ENCODE results near the gene OR6N2.

DNA sequence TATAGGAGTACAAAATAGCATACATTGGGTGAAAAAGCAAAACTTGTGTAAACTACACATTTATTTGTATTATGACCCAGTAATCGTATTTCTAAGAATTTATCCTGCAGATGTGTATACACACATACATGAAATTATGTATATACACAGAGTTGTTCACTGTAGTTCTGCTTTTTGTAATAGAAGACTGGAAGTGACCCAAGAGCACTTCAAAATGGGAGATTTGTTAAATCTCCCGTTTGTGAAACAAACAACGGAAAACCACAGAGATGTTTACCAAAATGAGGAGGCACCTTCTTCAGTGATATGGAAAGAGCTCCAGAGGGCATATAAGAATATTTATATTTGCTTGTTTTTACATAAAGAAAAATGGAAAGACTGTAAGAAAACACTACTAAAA is 32.2 kb upstream of the OR6N2 start:
- TF ChIP-seq POLR2A (IDR thresholded peaks at IDR 0.05) = no peak
- TF ChIP-seq, protein P1, sequence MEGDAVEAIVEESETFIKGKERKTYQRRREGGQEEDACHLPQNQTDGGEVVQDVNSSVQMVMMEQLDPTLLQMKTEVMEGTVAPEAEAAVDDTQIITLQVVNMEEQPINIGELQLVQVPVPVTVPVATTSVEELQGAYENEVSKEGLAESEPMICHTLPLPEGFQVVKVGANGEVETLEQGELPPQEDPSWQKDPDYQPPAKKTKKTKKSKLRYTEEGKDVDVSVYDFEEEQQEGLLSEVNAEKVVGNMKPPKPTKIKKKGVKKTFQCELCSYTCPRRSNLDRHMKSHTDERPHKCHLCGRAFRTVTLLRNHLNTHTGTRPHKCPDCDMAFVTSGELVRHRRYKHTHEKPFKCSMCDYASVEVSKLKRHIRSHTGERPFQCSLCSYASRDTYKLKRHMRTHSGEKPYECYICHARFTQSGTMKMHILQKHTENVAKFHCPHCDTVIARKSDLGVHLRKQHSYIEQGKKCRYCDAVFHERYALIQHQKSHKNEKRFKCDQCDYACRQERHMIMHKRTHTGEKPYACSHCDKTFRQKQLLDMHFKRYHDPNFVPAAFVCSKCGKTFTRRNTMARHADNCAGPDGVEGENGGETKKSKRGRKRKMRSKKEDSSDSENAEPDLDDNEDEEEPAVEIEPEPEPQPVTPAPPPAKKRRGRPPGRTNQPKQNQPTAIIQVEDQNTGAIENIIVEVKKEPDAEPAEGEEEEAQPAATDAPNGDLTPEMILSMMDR (IDR thresholded peaks at IDR 0.05) = no peak
